Testis (tissue), 3 donors: Measurements from ENCODE around the gene PISD. TPM values are rescaled to one million over a fixed set of nuclear protein-coding genes. Genes with fewer than 3 reads are reported as not detected.
"Not testable (repeated sequence)": the region's sequence is repeated elsewhere in the genome, so short reads cannot be mapped to it uniquely, and the experiment has no call there.

Source experiments
- DNase-seq: peaks from one replicate; pipeline ENCODE4 v3.0.0-alpha.2; 2019
- H3K27ac ChIP-seq, 2 donors: fragments of 200-600 bp; sonication (generic); one replicate each; pipeline ENCODE4 v1.5.1; 2019
- H3K27me3 ChIP-seq: fragments of 200-600 bp; sonication (generic); one replicate; pipeline ENCODE4 v1.5.1; 2019
- H3K36me3 ChIP-seq: fragments of 200-600 bp; sonication (generic); one replicate; pipeline ENCODE4 v1.5.1; 2017; ENCODE audit warnings: low read depth; ENCODE audit errors: missing control alignments
- H3K4me1 ChIP-seq: fragments of 200-600 bp; sonication (generic); one replicate; pipeline ENCODE4 v1.5.1; 2019
- H3K4me3 ChIP-seq, 2 donors: fragments of 200-600 bp; sonication (generic); one replicate each; pipeline ENCODE4 v1.5.1; 2017 to 2019
- H3K9me3 ChIP-seq: fragments of 200-600 bp; sonication (generic); one replicate; pipeline ENCODE4 v1.5.1; 2017
- CTCF ChIP-seq, 3 experiments: fragments of 450-650 bp in 2 of 3; fragments of 200-600 bp in 1 of 3; sonication (generic) in 1 of 3; IDR thresholded peaks; one replicate each; pipeline ENCODE4 v1.5.1; 2016 to 2019; ENCODE audit warnings: antibody characterized with exemption in 3 of 3, mild to moderate bottlenecking in 2 of 3, moderate library complexity in 1 of 3
- POLR2A ChIP-seq: fragments of 450-650 bp; IDR thresholded peaks from one replicate; pipeline ENCODE4 v1.6.1; 2017; ENCODE audit warnings: antibody characterized with exemption, mild to moderate bottlenecking, moderate library complexity
- WGBS, 2 donors: methylation state at CpG; one replicate each; pipeline ENCODE4 v1.1.5; 2018; 5-methylcytosine and 5-hydroxymethylcytosine counted together
- intact Hi-C: fragments of 100-400 bp; cut with DNase I; formaldehyde crosslinking; loops from one replicate; pipeline ENCODE4 v1.15.1; 2023; ENCODE audit warnings: low total_unique reads
- polyA plus RNA-seq: library from polyadenylated mRNA; stranded (reverse); fragments of 350-450 nt; fragmentation: Illumina TruSeq; extraction: RNeasy Lipid Tissue Mini Kit (QIAGEN cat#74804); gene quantifications from one replicate; pipeline ENCODE4 v1.2.3, GENCODE V29; 2014; ENCODE audit warnings: low read depth, low replicate concordance; ENCODE audit not compliant: insufficient read depth
- total RNA-seq, 2 donors: library from RNA; depleted of rRNA; stranded (reverse); fragments of >200 nt; gene quantifications; one replicate each; pipeline ENCODE4 v1.2.3, GENCODE V29; 2016

PISD gene
- total and polyA plus RNA-seq, 3 donors from 2014 or later: 93.5 to 126 (median 120) TPM

GRCh38 chr22:31603574-31603973 lies 58.4 kb downstream of the PISD start:
- Histone ChIP-seq H3K4me1 (no peaks in the 10 kb centered on the region), H3K27ac (no peak overlapping the region), H3K27me3 (no peaks in the 10 kb centered on the region), H3K36me3 (no peaks in the 10 kb centered on the region), H3K9me3 (no peaks in the 10 kb centered on the region), H3K4me3 (no peak overlapping the region)
- no peak for TF ChIP-seq CTCF (IDR thresholded peaks at IDR 0.05)
- no peak for TF ChIP-seq POLR2A
- 87 to 89% methylated on average over 5 of the region's 5 CpGs for WGBS, 2 donors
- no peak for DNase-seq
- intact Hi-C loops: no loop called here

GRCh38 chr22:31603081-31603525 lies 58.9 kb downstream of the PISD start:
- no peaks in the 10 kb centered on the region for H3K36me3 ChIP-seq
- no peak overlapping the region for H3K27ac ChIP-seq
- no peaks in the 10 kb centered on the region for H3K9me3 ChIP-seq
- 84 to 85% methylated on average over 8 to 10 of the region's 10 CpGs for WGBS, 2 donors
- H3K4me1 ChIP-seq: no peaks in the 10 kb centered on the region
- TF ChIP-seq CTCF (IDR thresholded peaks at IDR 0.05) (no peak), POLR2A (no peak)
- no peaks in the 10 kb centered on the region for H3K27me3 ChIP-seq
- intact Hi-C loops: no loop called here
- no peak overlapping the region for H3K4me3 ChIP-seq
- no peak for DNase-seq

GRCh38 chr22:31602259-31602952 lies 59.6 kb downstream of the PISD start:
- no peaks in the 10 kb centered on the region for H3K27me3 ChIP-seq
- TF ChIP-seq CTCF (IDR thresholded peaks at IDR 0.05) (no peak), POLR2A (no peak)
- H3K27ac ChIP-seq: no peak overlapping the region
- intact Hi-C loops: no loop called here
- no peak for DNase-seq
- H3K36me3 ChIP-seq: no peaks in the 10 kb centered on the region
- 85 to 95% methylated on average over 10 to 11 of the region's 11 CpGs for WGBS, 2 donors
- H3K4me1 ChIP-seq: no peaks in the 10 kb centered on the region
- H3K4me3 ChIP-seq: no peak overlapping the region
- H3K9me3 ChIP-seq: no peaks in the 10 kb centered on the region

GRCh38 chr22:31595271-31595670 lies 66.7 kb downstream of the PISD start:
- Histone ChIP-seq H3K4me3 (no peak overlapping the region), H3K4me1 (no peaks in the 10 kb centered on the region), H3K36me3 (no peaks in the 10 kb centered on the region), H3K27me3 (no peaks in the 10 kb centered on the region), H3K27ac (no peak overlapping the region), H3K9me3 (no peaks in the 10 kb centered on the region)
- DNase-seq: no peak
- WGBS, 2 donors: 88 to 90% methylated on average over 2 of the region's 2 CpGs
- intact Hi-C loops: no loop called here
- no peak for TF ChIP-seq CTCF (IDR thresholded peaks at IDR 0.05)
- TF ChIP-seq POLR2A: no peak

- peaks cover 13% of the 10 kb centered on the region for H3K4me1 ChIP-seq
- H3K9me3 ChIP-seq, DNase-seq, H3K36me3 ChIP-seq, H3K27ac ChIP-seq, H3K4me3 ChIP-seq, H3K27me3 ChIP-seq, intact Hi-C loops: not testable (repeated sequence)
- WGBS, 2 donors: 100% methylated on average over 1 of the region's 2 CpGs; no CpG with 5 or more reads in 1 of the 2 donors
Observed at GRCh38 chr22:31590161-31590560, 71.9 kb downstream of the PISD start.
